ENCODE measurements around the gene SPIRE2. TPM values are rescaled to one million over a fixed set of nuclear protein-coding genes. Genes with fewer than 3 reads are reported as not detected.

SPIRE2 gene
- total RNA-seq, 1 experiment from 2014 or later: 1.8 TPM

DNA sequence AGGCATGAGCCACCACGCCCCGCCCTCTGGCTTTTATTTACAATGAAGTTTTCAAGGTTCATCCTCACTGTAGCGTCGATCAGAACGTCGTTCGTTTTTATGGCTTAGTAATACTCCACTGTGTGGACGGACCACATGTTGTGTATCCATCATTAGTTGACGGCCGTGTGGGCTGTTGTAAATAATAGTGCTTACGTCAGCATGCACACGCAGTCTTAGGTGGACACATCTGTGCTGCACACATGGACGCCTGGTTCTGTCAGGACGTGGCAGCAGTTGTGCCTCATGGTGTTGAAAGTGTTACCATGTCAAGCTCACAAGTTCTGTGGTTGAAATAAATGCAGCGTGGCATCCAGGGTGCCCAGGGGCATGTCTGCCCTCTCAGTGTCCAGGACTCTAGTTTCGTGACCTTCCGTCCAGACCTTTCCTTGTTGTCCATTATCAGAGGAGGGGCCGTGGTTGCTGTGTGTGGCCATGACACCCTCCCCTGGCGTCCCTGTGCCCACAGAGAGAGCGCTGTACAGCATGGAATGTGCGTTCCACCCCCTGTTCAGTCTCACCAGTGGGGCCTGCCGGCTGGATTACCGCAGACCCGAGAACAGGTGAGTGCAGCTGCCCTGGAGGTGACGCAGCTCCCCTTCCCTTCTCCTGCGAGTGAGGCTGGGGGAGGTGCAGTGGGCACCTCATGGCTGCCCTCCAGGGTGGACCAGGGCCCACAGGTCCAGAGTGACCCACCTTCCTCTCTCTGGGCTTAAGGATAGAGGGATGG is 67.4 kb downstream of the SPIRE2 start:
- DNase-seq (ENCODE audit: low read depth): no peak

DNA sequence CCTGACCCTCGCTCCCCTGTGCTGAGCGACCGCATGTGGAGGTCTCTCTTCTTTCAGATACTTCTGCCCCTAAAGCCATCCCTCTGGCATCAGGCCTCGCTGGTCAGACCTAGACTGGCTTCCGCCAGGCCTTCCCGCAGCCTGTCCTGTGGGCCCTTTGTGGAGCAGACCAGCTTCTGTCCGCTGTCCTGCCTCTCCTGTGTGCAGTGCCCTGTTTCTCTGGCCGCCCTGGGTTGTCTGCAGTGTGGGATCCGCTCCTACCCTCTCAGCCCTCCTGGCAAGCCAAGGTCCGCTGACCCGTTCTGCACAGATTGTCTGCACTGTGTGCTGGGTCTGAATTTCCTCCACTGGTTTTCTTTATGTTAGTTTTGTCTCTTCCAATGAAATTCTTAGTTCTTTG is 68.9 kb downstream of the SPIRE2 start:
- no peak for DNase-seq (ENCODE audit: low read depth)

- no peak for DNase-seq (ENCODE audit: low read depth)
These were observed 70.1 kb downstream of the SPIRE2 start for GRCh38 chr16:89898201-89898967.

DNA sequence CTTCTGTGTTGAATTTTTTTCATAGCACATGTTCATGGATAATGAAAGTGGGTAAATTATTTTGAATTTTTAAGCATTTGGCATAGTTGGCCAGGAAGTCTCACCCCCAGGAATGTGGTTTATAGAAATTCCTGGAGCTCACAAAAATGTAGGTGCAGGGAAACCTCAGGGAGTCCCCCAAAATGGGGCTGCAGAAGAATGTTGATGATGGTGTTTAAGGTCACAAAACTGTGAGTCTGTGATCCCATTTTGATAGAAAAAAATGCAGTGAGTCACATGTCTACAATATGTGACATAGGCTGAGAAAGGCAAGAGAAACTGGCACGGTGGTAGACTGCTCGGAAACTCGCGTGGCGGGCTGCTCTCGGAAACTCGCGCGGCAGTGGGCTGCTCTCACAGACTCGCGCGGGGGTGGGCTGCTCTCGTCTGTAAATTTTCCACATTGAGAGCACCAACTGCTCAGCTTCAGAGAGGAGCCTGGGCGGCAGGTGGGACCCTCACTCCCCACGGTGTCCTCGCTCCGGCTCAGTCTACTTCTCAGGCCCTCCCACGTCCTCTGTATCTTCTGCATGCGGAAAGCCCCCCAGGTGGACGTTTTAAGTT is 71.7 kb downstream of the SPIRE2 start:
- DNase-seq (ENCODE audit: low read depth): no peak

GRCh38 chr16:89900885-89901284 is 72.6 kb downstream of the SPIRE2 start:
- no peak for DNase-seq (ENCODE audit: low read depth)

DNA sequence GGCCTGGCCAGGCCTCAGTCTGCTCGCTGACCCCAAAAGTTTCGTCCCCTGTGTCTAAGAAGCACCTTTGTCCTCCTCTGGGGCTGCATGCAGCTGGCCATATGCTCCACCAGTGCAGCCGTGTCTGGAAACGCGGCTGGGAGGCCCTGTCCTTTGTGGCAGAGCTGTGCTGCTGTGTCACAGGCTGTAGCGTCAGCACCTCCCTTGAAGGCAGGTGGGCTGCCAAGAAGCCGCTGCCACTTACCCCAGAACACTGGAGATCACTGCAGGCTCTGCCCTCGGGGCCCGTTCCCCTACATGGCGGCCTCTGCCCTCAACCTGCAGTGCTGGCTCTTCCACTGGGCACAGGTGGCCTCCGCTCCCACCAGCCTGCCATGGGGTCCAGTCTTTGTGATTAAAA is 74.7 kb downstream of the SPIRE2 start:
- no peak for DNase-seq (ENCODE audit: low read depth)

DNA sequence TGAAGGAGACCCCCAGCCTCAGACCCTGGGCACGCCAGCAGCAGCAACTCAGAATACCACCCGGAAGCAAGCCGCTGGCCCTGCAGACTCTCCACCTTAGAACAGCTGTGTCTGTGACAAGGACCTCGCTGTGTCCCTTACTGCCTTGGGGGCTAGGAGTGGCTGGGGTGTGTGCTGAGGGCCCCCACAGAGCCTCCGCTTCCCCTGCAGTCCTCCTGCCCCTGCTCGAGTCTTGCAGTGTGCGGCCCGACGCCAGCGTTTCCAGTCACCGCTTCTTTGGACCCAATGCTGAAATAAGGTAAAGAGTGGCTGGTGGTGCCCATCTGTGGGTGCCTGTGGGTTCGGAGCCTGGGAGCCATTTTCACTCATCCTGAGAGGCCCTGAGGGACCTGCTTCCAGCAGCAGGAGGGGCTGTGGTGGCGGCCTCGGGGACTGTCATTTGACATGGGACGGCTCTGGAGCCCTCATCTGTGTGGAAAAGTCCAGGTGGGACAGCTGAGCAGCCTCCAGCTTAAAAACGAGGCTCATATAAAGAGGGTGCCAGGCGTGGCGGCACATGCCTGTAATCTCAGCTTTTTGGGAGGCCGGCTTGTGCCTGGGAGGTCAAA is 75.7 kb downstream of the SPIRE2 start:
- DNase-seq (ENCODE audit: low read depth): no peak

GRCh38 chr16:89904606-89905510 is 76.6 kb downstream of the SPIRE2 start:
- no peak for DNase-seq (ENCODE audit: low read depth)

DNA sequence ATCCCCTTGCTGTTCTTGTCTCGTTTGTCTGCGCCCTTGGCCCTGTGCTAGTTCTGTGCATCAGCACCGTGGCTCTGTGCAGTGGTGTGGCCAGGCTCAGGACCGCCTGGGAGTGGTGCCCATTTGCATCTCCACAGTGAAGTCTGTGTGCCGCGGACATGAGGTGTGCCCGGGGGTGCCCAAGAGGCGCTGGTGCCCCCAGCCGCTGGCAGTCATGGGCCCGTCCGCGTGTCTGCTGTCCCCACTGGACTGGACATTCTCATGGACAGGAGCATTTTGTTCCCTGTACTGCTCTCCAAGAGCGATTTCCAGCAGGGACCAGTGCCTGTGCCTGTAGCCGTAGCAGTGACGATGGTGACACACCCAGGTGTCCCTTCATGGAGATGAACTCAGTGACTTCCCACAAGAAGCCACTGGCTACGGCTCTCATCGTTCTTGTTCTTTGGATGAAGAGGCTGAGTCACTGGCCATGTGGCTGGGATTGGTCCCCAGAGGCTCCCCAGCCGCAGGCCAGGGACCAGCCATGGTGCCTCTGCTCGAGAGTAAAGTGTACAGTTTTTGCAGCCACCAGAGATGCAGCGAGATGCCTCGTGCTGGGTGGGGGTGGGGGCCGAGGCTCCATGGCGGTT is 77.3 kb downstream of the SPIRE2 start:
- DNase-seq (ENCODE audit: low read depth): peak; percentile 83

DNA sequence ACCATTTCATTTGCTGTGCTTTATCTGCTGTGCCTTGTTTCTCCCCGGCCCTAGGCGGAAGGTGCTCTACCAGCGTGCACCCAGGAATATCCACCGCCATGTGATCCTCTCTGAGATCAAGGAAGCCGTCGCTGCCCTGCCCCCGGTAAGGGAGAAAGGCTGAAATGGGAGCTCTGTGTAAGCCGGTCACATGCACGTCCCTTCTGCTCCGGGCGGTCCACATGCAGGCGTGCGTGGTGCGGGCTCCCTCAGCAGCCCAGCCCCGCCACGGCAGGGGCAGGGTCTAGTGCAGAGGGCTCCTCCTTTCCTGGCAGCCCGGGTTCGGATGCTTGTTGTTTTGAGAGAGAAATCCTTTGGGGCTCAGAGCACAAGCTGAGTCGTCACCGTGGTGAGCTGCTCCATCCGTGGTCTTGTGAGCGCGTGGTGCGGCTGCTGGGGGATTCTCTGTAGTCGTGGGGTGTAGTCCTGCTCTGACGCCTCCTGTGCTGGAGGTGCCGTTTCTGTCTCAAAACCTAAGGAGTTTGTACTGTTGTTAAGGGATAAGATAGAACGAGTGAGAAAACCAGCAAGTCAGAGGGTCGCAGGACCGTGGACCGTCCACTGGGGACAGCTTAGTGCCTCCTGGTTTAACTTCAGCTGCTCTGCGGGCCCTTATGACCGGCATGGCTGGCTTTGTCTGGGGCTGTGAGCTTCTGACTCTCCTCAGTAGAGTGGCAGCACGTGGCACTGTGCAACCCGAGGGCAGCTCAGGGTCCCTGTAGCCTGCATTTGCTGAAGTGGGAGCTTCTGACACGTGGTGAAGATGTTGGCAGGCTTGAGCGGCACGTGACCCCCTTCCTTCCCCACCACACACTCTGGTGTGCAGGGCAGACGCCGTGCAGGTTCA is 78.1 kb downstream of the SPIRE2 start:
- no peak for DNase-seq (ENCODE audit: low read depth)

- no peak for DNase-seq (ENCODE audit: low read depth)
These were observed 79.0 kb downstream of the SPIRE2 start for GRCh38 chr16:89907055-89907814.

DNA sequence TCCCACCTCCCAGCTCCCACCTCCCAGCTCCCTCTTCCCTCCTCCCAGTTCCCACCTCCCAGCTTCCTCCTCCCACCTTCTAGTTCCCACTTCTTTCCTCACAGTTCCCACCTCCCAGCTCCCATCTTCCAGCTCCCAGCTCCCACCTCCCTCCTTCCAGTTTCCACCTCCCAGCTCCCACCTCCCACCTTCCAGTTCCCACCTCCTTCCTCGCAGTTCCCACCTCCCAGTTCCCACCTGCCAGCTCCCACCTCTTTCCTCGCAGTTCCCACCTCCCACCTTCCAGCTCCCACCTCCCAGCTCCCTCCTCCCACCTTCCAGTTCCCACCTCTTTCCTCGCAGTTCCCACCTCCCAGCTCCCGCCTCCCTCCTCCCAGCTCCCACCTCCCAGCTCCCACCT is 80.0 kb downstream of the SPIRE2 start:
- no peak for DNase-seq (ENCODE audit: low read depth)

DNA sequence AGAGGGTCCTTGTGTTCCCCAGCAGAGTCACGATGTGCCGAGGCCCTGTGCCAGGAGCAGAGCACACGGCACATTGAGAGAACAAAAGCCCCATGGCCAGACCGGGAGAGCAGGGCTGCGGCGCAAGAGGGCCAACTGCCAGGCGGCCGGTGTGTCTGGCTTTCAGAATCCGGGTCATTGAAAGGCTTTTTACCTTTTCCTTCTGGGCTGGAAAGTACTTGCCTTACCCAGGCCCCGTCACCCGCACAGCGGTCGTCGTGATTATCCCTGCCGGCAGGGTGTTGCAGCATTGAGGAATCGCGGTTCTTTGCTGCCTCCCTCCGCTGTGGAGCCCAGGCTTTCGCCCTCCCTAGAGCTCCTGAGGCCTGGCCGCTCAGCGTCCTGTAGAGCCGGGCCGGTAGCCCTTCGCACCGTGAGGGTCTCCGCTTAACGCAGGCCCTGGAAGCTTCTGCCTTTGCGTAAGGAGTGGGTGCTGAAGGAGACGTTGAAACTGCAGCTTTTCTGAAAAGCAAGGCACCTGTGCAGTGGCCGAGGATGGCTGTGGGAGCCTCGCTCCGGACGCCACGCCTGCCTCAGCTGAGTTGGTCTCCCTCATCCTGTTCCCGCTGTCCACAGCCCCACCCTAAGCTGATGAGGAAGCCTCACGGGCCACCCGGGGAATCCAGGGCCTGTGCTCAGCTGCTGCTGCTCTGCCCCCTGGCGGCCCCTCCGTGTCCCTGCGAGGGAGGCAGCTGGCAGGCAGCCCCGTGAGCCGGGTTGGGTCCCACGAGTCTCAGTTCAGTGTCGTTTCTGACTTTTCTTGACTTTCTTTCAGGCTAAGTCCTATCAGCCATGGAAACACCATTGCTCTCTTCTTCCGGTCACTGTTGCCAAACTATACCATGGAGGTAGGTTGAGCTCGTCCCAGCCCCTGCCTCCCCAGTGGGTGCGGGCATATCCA is 81.8 kb downstream of the SPIRE2 start:
- peak; percentile 42 for DNase-seq (ENCODE audit: low read depth)

- DNase-seq (ENCODE audit: low read depth): no peak
These were observed 82.6 kb downstream of the SPIRE2 start for GRCh38 chr16:89910717-89911354.

DNA sequence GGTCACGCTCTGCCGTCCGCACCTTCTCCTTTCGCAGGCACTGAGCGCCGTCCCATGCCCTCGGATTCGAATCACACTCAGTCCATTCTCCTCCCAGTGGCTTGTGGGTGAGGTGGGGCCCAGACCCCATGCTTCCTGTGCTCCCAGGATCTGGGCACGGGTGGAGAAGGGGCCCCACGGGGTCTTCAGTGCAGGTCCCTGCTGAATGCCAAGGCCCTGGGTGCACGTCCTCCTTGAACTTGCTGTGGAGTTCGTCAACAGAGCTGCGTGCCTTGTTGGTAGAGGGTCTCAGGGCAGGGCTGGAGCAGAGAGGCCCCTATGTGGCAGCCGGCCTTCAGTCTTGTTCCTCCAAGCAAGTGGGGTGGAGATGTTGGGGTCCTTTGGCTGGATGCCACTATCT is 83.1 kb downstream of the SPIRE2 start:
- DNase-seq (ENCODE audit: low read depth): no peak

GRCh38 chr16:89912143-89912542 is 83.9 kb downstream of the SPIRE2 start:
- no peak for DNase-seq (ENCODE audit: low read depth)

GRCh38 chr16:89912627-89913026 is 84.4 kb downstream of the SPIRE2 start:
- no peak for DNase-seq (ENCODE audit: low read depth)

All from RPMI7951 (cell line).